SHP77 (cell line): ENCODE results near the gene CHMP2A.

Experiments
- DNase-seq, 2 experiments: peaks; one replicate each; lab custom pipeline; 2025; lab: John Stamatoyannopoulos, UW

The CHMP2A gene

GRCh38 chr19:58538257-58539168 is 16.4 kb downstream of the CHMP2A start:
- no peak for DNase-seq

GRCh38 chr19:58536852-58537798 is 17.8 kb downstream of the CHMP2A start:
- no peak for DNase-seq

GRCh38 chr19:58535857-58536256 is 19.0 kb downstream of the CHMP2A start:
- DNase-seq = no peak

DNA sequence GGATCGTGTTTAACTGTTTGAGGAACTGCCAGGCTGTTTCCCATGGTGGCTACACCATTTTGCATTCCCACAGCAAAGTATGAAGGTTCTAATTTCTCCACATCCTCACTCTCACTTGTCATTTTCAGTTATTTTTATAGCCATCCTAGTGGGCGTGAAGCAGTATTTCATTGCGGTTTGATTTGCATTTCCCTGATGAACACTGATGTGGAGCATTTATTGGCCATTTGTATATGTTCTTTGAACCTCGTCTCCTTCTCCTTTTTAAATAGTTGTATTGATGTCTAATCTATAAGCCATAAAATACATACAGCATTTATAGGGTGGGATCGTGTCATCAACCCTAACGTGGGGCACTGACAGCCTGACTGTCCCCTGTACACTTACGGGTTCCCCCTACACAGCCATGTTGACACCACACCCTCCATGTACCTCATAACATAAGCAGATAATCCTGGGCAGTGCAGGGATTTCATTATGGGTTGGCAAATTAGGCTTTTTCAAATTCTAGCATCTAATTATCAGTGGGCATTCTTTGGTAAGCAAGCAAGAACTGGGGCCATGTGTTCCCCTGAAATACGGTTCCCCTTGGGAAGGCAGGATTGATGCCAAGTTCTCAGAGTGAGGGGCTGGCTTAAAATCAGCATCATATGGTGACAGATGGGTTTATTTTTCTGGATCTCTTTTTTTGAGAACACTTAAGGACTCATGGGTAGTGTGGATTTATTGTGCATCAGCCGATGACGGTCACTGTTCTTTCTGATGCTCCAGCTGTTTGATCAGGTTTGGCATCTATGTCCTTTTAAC is 23.7 kb downstream of the CHMP2A start:
- DNase-seq = no peak

- no peak for DNase-seq
Observed at GRCh38 chr19:58529405-58529804, 25.5 kb downstream of the CHMP2A start.

GRCh38 chr19:58522709-58523108 is 32.2 kb downstream of the CHMP2A start:
- DNase-seq = no peak

DNA sequence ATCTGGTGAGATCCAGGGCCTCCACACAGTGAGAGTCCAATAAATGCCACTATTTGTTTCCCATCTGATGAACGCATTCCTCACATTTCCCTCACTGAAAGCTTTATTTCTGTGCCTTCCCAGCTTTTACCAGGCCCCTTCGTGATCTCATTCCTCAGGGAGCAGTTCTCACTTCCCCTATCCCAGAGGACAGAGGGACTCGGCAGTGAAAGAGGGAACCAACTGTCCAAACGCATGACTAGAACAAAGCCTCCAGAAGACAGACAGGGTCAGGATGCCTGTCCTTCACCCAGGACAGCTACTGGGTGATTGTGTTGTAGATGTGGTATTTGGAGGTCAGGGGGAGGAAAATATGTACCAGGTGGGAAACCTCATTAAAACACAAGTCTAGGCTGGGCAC is 33.3 kb downstream of the CHMP2A start:
- DNase-seq = no peak

DNA sequence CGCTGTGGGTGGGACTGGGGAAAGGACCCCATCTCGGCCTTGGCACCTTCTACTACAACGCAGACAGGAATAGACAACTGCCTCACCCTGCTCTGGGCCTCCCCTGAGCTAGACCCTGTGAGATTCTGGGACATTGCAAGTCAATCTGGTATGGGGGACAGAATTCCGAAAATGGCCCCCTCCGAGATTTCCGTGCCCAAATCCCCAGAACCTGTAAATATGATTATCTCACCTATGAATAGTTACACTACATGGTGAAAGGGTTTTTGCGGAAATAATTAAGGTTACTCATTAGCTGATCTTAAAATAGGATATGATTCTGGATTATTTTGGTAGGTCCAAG is 34.7 kb downstream of the CHMP2A start:
- DNase-seq = no peak

GRCh38 chr19:58519355-58520256 is 35.3 kb downstream of the CHMP2A start, which contains the start of gene ZBTB45:
Gene ZBTB45 (minus strand): TSS chr19:58519810. CDS start chr19:58517673, 2,137 bp downstream.
- peak; percentile 93 to 97 for DNase-seq

GRCh38 chr19:58519087-58519354 is 35.9 kb downstream of the CHMP2A start:
- DNase-seq = peak; percentile 63 to 69

DNA sequence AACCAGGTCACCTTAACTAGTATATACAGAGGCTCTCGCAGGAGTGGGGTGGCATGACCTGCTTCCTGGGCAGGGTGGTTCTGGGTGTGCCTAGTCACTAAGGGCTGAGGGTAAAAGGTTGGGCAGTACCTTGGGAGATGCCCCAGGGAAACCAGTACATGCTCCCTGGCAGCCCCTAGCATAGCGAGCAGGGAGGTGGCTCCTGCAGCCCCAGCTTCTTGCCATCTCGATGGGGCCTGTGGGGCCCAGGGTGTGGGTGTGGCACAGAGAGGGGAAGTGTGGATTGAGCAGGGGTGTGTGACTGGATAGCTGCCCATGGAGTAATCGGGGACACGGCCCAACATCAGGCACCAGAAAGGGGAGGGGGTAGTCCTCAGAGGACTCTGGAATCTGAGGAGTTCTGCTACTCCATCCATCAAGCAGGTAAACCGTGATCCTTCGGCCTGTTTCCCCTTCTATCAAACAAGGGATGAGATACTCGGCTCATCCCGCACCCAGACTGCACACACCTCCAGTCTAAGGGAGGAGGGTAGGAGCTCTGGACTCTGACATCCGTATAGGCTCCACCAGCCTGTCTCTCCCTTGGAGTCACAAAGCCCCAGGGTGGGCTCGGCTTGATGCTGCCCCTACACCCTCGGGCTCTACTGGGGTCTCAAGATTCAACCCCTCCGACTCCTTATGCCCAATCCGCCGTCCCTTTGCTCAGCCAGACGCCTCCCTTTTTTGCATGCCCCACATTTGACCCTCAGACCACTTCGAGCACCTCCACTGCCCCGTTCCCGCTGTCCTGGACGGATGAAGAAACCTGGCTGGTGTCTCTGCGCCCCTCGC is 36.4 kb downstream of the CHMP2A start:
- no peak for DNase-seq

GRCh38 chr19:58516964-58517833 is 37.7 kb downstream of the CHMP2A start:
- no peak for DNase-seq

- no peak for DNase-seq
Observed at GRCh38 chr19:58516246-58516836, 38.6 kb downstream of the CHMP2A start.

- no peak for DNase-seq
Observed at GRCh38 chr19:58515259-58515658, 39.6 kb downstream of the CHMP2A start.

- DNase-seq = no peak
Observed at GRCh38 chr19:58514564-58515022, 40.3 kb downstream of the CHMP2A start.

DNA sequence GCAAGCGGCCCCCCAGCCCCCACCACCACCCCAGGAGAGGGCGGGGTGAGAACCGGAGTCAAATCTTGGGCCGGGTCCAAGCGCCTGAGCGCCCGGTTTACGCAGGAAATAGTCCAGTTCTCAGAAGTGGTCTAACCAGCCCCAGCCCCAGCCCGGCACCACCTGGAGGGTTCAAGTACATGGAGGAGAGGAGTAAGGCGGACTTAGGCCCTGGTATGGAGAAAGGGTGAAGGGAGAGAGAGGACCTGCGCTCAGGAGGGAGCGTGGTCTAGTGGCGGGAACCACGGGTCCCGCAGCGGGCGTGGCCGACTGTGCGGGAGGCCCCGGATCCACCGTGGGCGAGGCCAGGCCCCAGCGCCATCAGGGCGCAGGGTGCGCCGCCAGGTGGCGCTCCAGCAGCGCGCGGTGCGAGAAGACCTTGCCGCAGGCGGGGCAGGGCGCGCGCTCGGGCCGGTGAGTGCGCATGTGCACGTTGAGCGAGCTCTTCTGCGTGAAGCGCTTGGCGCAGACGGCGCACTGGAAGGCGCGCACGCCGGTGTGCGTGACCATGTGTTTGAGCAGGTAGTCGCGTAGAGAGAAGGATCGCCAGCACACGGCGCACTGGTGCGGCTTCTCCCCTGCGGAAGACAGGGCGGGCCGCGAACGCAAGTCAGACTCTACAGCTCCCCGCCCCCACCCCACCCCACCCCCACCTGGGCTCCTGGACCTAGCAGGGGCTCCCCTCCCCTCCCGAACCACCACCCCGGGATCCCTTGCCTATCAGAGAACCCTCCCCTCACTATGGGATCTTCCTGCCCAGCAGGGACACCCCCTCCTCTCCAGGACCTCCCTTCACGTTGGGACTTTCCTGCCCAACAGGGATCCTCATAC is 41.0 kb downstream of the CHMP2A start:
- peak; percentile 87 to 92 for DNase-seq

- DNase-seq = no peak
Observed at GRCh38 chr19:58513213-58513693, 41.7 kb downstream of the CHMP2A start.
